SIG-M5 (cell line): ENCODE data around the gene PCSK4.
A peak's percentile ranks its signal among the peaks of the same experiment; 100 is the strongest.
"Not testable (repeated sequence)": the region's sequence is repeated elsewhere in the genome, so short reads cannot be mapped to it uniquely, and the experiment has no call there.

Experiments used
- DNase-seq: peaks from one replicate; lab custom pipeline; 2025; lab: John Stamatoyannopoulos, UW

The PCSK4 gene

DNA sequence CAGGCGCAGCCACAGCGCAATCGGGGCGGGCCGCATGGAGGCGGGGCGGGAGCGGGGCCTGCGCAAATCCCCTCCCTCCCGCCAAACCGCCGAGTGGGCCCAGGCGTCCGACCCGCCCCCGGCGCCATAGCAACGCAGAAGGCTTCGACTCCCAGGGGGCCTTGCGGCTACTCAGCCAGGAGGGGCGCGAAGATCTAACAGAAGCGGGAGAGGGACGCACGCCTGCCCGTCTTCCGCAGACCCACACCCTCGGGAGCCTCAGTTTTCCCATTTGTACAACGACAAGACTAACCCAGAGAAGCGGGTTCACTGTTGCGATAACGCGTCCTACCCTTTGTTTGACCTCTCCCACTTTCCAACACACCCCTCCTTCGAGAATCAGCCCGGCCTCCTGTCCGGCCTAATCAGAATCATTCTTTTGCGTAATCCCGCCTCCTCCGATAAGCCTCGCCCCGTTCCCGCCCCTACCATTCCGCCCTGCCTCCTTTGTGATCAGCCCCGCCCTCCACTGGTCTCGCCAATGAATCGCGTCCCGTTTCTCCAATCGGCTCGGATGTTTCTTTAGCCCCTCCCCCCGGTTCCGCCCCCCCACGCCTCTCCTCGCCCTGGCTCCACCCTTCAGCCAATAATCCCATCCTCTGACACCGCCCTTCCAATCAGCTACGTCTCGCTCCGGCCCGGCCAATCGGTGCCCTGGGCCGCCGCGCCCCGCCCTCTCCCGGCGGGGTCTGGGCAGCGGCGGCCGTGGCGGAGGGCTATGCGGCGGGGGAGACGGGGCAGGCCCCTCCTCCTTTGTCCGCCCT is at the start of gene PCSK4:
Gene PCSK4 (minus strand): TSS at position 40 of the 803 bp plus-strand sequence. CDS start 4 bp downstream, at position 36.
- peak; percentile 97 for DNase-seq

DNA sequence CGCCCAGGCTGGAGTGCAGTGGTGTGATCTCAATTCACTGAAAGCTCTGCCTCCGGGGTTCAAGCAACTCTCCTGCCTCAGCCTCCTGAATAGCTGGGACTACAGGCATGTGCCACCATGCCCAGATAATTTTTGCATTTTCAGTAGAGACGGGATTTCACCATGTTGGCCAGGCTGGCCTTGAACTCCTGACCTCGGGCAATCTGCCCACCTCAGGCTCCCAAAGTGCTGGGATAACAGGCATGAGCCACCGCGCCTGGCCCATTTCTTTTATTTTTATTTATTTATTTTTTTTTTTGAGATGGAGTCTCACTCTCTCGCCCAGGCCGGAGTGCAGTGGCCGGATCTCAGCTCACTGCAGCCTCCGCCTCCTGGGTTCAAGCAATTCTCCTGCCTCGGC is 49.6 kb upstream of the PCSK4 start:
- DNase-seq, result not testable (repeated sequence)

DNA sequence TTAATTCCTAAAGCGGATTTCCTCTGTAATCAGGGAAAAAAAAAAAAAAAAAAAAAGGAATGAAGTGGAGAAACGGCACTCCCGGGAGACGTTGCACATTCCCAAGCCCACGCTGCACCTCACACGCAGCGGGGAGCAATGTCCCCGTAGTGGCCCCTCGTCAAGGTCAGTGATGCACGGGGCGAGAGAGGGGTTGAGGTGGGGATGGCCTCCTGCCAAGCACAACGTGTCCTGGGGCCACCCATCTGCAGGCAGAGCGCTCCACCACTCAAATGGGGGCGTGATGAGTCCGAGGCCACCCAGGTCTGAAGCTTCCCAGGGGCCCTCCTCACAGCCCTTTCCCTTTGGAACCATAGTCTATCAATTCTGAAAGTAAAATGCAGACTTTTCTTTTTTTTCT is 48.8 kb upstream of the PCSK4 start:
- DNase-seq, result no peak

DNA sequence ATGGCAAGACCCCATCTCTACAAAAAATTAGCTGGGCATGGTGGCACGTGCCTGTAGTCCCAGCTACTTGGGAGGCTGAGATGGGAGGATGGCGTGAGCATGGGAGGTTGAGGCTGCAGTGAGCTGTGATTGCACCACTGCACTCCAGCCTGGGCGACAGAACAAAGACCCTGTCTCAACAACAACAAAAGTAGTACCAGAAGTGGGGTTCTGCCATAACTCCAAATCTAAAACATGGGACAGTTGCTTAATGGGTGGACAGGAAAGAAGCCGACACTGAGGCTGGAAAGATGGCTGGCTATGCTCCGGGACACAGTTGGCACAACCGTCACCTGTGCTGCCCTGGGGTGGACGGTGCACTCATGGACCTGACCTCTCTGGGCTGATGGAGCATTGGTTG is 45.5 kb upstream of the PCSK4 start:
- DNase-seq, result not testable (repeated sequence)

DNA sequence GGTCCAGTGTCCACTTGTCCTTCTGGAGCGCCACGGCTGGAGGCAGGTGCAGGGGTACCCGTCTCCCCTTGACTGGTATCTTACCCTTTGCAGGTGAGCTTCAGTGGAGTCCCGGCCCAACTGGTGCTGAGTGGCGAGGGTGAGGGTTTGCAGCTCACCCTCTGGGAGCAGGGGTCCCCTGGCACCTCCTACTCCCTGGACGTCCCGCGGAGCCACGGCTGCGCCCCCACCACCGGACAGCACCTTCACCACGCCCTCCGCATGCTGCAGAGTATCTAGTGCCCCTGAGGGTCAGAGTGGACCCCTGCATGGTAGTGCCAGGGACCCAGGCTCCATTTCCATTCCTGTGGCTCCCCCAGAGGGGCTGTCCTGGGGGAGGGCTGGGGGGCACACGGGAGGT is 44.8 kb upstream of the PCSK4 start:
- no peak for DNase-seq

DNA sequence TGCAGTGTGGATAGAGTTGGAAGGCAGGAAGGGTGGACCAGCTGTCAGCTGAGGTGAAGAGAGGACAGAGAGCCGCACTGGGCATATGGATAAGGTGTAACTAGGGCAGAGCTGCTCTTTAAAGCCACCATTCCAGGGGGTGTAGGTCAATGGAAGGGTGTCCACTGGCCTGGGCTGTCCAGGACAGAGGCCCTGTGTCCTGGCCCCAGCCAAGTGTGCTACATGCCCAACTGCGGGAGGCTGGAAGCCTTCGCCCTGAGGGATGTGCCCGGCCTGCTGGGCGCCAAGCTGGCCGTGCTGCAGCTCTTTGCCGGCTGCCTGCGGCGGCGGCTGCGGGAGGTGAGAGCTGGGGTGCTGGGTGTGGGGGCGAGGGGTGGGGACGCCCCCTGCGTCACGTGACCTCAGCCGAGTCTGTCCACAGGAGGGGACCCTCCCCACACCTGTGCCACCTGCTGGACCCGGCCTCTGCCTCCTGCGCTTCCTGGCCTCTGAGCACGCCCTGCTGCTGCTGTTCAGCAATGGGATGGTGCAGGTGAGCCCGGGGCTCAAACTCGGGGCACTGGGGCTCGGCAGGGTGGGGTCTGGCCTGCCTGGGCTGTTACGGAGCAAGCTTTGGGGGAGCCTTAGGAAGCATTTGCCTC is 43.5 kb upstream of the PCSK4 start:
- no peak for DNase-seq

DNA sequence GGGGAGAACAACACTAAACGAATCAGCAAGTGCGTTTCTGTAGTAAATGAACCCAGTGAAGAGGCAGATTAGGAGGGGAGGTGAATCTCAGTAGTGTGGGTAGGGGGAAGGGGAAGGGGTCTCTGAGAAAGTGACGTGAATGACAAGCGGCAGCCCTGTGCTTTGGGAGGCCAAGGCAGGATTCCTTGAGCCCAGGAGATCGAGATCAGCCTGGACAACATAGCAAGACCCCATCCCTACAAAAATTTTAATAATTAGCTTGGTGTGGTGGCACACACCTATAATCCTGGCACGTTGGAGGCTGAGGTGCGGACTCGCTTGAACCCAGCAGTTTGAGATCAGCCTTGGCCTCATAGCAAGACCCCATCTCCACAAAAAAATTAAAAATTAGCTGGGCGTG is 41.9 kb upstream of the PCSK4 start:
- DNase-seq, result no peak

DNA sequence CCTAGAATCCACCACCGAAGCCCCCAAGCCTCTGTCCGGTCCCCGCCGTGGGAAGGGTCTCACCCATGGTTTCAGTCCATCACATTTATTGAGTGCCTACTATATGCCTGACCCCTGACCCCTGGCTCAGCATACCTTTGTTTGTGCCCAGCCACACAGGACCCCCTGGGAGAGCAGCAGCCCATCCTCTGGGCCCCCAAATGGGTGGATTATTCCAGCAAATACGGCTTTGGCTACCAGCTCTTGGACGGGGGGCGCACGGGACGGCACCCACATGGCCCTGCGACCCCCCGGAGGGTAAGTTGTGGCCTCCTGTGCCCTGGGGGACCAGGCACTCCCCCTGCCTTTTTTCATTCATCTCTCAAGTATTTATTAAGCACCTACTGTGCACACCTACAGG is 41.4 kb upstream of the PCSK4 start:
- no peak for DNase-seq

DNA sequence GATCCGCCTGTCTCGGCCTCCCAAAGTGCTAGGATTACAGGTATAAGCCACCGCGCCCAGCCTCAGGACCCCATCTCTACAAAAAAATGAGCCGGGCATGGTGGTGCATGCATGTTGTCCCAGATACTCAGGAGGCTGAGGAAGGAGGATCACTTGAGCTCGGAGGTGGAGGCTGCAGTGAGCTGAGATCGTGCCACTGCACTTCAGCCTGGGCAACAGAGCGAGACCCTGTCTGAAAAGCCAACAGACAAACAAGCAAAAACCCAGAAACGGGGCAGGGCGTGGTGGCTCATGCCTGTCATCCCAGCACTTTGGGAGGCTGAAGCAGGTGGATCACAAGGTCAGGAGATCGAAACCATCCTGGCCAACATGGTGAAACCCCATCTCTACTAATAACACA is 40.7 kb upstream of the PCSK4 start:
- not testable (repeated sequence) for DNase-seq

DNA sequence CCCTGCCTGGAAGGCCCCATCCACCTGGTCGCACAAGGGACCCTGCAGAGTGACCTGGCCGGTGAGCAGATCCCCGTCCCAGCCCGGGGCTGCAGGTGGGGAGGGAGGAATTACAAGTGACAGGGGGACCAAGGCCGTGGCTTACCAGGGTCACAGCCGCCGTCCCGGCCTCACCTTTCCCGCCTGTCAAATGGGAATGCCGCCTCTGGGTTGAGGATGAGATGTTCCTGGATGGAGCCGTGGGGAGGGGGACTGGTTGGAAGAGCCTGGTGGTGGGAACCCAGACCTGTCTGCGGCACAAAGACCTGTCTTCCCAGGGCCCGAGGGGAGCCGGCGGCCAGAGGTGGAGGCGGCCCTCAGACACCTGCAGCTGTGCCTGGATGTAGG is 39.3 kb upstream of the PCSK4 start:
- DNase-seq, result no peak

DNA sequence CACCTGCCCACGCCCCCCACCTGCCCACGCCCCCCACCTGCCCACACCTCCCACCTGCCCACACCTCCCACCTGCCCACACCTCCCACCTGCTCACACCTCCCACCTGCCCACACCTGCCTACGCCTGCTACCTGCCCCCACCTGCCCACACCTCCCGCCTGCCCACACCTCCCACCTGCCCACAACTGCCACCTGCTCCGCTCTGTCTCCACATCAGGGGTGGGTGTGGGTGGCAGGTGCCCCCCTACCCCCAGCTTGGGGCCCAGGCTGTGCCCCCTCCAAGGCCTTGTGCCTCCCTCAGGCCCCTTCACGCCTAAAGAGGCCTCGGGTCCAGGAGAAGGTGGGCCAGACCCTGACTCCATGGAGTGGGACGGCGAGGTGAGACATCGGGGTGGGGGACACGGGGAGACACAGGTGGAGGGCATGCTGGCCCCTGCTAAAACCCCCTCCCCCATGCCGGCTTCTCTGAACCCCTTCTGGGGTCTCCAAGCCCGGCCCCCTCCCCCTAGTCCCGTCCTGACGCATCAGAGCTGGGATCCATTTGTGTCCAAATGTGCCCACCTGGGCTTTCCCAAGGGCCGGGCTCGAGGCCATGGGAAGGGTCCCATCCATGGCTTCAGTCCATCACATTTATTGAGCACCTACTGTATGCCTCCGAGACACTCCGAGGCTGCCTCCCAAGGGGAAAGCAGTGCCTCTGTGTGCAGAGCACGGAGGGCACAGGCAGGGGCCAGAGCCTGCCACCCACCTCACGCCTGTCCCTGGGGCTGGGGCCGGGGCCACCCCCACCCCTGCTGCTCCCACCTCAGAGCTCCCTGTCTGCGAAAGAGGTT is 38.7 kb upstream of the PCSK4 start:
- DNase-seq, result no peak

DNA sequence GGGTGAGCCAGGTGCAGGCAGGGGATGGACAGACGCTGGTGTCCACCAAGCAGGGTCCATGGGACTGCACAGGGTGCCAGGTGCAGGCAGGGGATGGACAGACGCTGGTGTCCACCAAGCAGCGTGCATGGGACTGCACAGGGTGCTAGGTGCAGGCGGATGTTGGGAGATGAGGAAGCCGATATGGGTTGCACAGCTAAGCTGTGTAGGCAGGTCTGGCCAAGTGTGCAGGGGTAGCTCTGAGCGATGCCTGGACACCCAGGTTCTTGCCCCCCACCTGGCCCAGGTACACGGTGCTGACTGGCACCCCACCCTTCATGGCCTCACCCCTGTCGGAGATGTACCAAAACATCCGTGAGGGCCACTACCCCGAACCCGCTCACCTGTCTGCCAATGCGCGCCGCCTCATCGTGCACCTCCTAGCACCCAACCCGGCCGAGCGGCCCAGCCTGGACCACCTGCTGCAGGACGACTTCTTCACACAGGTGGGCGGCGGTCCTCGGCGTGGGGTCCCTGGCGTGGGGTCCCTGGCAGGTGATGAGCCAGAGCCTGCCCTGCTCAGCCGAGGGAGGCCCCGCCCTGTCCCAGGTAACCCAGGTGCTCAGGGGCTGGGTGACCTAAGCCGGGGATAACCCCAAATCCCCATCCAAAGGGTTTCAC is 37.6 kb upstream of the PCSK4 start:
- DNase-seq, result no peak

DNA sequence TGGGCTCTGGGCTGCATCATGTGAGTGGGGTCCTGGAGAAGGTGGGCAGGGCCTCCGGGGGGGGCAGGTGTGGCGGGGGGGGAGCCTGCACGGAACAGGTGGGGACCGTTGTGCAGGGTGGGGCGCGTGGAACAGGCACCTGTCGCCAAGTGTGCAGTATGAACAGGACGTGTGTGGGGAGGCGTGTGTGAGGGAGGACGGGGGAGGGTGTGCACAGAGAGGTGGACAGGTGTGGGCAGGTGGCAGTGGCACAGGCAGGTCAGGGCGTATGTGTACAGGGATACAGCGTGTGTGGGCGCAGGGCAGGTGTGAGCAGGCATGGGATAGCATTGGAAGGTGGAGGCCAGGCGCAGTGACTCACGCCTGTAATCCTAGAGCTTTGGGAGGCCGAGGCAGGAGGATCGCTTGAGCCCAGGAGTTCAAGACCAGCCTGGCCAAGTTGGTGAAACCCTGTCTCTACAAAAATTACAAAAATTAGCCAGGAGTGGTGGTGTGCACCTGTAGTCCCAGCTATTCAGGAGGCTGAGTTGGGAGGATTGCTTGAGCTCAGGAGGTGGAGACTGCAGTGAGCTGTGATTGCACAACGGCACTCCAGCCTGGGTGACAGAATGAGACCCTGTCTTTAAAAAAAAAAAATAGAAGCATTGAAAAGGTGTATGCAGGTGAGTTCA is 37.0 kb upstream of the PCSK4 start:
- no peak for DNase-seq

DNA sequence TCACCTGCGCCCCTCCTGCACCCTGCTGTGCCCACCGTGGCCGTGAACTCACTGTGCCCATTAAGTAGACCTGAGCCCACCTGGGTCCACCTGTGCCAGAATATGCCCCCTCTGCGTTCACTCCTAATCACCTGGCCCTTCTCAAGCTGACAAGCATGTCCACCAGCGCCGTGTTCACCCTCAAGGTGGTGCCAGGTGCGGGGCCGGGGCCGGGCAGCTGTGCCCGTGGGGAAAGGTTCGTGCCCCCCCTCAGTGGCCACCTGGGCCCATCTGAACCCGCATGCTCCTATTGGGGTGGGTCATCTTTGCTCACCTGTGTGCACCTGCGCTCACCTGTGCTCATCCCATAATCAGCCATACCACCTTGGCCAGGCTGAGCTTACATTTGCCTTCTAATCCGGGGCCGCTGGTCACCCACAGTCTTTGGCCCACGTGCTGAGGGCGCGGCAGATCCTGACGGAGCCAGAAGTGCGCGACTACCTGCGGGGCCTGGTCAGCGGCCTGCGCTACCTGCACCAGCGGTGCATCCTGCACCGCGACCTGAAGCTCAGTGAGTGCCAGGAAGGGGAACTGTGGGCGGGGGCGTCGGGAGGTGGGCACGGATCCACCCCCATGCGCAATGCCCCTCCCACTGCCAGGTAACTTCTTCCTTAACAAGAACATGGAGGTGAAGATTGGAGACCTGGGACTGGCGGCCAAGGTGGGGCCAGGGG is 36.1 kb upstream of the PCSK4 start:
- DNase-seq, result no peak

DNA sequence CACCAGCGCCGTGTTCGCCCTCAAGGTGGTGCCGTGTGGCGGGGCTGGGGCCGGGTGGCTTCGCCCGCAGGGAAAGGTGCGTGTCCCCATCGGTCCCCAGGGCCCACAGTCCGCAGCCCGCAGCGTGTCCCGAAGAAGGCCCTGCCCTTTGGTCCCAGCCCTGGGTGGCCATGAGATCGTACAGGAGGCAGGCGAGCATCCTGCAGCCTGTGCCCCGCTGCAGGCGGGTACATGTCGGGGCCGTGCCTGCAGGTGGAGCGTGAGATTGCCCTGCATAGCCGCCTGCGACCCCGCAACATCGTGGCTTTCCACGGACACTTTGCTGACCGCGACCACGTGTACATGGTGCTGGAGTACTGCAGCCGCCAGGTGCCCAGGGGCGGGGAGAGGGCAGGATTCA is 35.2 kb upstream of the PCSK4 start:
- DNase-seq, result no peak

DNA sequence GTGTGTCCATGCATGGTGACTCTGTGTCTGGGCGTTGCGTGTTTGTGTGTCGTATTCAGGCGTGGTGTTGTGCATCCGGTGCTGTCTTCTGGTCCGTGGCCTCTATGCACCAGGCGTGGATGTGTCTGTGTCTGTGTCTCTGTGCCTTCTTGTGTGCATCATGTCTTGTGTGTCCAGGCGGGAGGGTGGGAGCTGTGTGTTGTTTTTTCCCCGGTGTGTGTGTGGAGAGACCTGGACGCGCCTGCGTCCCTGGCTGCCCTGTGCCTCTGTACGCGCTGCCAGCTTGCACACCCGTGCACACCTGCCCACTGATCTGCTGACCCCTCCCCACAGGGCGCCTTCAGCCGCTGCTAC is 34.8 kb upstream of the PCSK4 start:
- DNase-seq, result no peak

DNA sequence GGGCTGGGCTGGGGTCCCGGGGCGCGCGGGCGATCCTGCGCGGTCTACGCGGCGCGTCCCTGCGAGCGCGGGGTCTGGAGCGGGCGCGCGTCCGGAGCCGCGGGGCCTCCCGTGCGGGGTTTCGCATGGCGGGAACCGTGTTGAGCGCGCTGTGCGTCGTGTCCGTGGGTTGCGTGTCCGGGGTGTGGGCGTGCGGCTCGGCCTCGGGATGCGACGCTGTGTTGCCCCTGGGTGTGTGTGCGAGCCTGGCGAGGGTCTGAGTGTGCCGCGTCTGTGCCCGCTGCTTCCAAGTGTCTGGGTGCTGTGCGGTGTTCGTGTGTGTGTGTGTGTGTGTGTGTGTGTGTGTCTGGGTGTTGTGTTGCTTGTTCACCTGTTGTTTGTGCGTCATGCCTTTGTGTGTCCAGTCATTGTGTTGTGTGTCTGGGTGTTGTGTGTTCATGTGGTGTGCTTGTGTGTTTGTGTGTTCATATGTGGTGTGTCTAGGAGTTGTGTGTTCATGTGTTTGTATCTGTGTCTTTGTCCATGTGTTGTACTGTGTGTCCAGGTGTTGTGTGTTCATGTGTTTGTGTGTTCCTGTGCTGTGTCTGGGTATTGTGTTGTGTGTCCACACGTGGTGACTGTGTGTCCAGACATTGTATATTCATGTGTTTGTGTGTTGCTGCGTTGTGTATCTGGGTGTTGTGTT is 34.3 kb upstream of the PCSK4 start:
- no peak for DNase-seq

DNA sequence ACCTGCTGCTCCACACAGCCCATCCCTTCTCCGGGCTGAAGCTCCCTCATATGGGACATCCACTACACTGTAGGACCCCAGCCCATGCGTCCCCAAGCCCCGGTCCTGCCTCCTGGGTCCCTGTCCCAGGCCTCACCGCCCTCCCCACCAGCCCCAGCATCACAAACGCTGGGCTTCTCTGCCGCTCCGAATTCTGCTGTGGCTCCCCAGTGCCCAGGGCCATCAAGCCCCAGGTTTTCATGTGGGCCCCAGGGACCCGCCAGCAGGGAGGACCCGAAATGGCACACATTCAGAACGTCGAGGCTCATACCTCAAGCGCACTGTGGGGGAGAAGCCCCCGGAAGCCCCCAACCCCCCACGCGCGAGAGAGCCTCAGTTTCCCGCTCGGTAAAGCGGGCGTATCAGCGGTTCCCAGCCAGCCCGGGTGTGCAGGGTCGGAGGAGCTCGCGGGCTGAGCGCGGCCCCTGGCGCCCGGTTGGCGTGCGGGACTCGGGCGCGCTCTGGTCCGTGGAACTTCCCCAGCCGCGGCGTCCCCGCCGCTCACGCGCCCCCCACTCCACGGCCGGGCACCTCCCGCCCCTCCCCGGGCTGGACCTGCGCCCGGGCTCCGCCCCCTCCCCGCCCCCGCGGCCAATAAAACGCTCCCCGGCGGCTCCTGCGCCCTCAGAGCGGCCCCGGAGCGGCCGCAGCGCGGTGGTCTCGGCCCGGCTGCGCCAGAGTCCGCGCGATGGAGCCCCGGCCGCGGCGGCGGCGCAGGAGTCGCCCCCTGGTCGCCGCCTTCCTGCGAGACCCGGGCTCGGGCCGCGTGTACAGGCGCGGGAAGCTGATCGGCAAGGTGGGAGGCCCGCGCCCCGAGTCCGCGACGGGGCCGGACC is 33.5 kb upstream of the PCSK4 start, which contains the start of gene PLK5:
Gene PLK5 (plus strand): TSS at position 666 of the 875 bp plus-strand sequence. CDS start 2,920 bp downstream, outside the sequence.
- no peak for DNase-seq

DNA sequence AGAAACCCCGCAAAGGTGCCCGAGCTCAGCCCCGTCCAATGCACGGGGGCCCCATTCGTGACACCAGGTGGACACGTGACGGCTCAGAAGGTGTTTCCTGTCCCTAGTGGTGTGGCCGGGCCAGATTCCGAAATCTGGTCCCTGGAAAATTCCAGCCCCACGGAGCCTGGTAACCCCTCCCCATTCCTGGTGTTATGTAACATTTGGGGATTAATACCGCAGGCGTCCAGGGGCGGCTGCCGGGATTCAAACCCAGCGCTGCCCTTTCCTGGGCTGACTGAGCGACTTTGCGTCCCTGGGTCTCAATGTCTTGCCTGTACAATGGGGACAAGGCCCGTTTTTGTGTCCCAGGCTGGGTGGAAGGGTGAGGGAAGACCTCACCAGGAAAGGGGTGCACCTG is 32.7 kb upstream of the PCSK4 start:
- no peak for DNase-seq
